Prostate gland (tissue), 2 donors: ENCODE data around the gene NAPG. TPM values are rescaled to one million over a fixed set of nuclear protein-coding genes. Genes with fewer than 3 reads are reported as not detected.
"Not testable (repeated sequence)": the region's sequence is repeated elsewhere in the genome, so short reads cannot be mapped to it uniquely, and the experiment has no call there.

ENCODE experiments used
- DNase-seq: peaks from one replicate; pipeline ENCODE4 v3.0.0-alpha.2; 2019; ENCODE audit warnings: low spot score
- H3K27ac ChIP-seq, 2 donors: fragments of 200-600 bp; sonication (generic); 2 replicates each; pipeline ENCODE4 v1.5.1; 2017 to 2019
- H3K27me3 ChIP-seq: fragments of 200-600 bp; sonication (generic); replicated peaks from 2 replicates; pipeline ENCODE4 v1.5.1; 2019; ENCODE audit not compliant: insufficient read depth
- H3K36me3 ChIP-seq, 2 donors: fragments of 200-600 bp; sonication (generic); 1 replicate in 1 of 2; 2 replicates in 1 of 2; pipeline versions ENCODE4 v1.5.1 to v1.8.1; 2017 to 2019
- H3K4me1 ChIP-seq: fragments of 200-600 bp; sonication (generic); replicated peaks from 2 replicates; pipeline ENCODE4 v1.5.1; 2019
- H3K4me3 ChIP-seq, 2 donors: fragments of 200-600 bp; sonication (generic); 2 replicates each; pipeline ENCODE4 v1.5.1; 2017 to 2019
- H3K9me3 ChIP-seq: fragments of 200-600 bp; sonication (generic); 2 replicates; pipeline ENCODE4 v1.5.1; 2017
- CTCF ChIP-seq, 4 experiments: fragments of 200-600 bp in 2 of 4; fragments of 450-650 bp in 2 of 4; sonication (generic) in 2 of 4; IDR thresholded peaks; 1 replicate in 3 of 4; 2 replicates in 1 of 4; pipeline ENCODE4 v1.5.1; 2016 to 2019; ENCODE audit warnings: antibody characterized with exemption in 4 of 4, mild to moderate bottlenecking in 2 of 4, moderate library complexity in 2 of 4
- POLR2A ChIP-seq: fragments of 450-650 bp; IDR thresholded peaks from one replicate; pipeline ENCODE4 v1.6.1; 2016; ENCODE audit warnings: antibody characterized with exemption, mild to moderate bottlenecking
- POLR2AphosphoS5 ChIP-seq: sonication (generic); formaldehyde crosslinking; IDR thresholded peaks from one replicate; pipeline ENCODE4 v1.6.1; 2017; ENCODE audit warnings: antibody characterized with exemption
- WGBS: methylation state at CpG from one replicate; pipeline ENCODE4 v1.1.5; 2018; 5-methylcytosine and 5-hydroxymethylcytosine counted together
- intact Hi-C: fragments of 100-400 bp; cut with DNase I; formaldehyde crosslinking; loops from one replicate; pipeline ENCODE4 v1.14.2; 2022
- total RNA-seq, 2 donors: library from RNA; depleted of rRNA; stranded (reverse); fragments of >200 nt; gene quantifications; one replicate each; pipeline ENCODE4 v1.1.0, GENCODE V29; 2016

The NAPG gene
- total RNA-seq, 2 donors from 2014 or later = 23.2 to 47.5 TPM

- WGBS = 97% methylated on average over 3 of the region's 3 CpGs
- DNase-seq = no peak
- no peak overlapping the region for H3K27ac ChIP-seq
- no peak overlapping the region for H3K4me3 ChIP-seq
- no peaks in the 10 kb centered on the region for H3K27me3 ChIP-seq
- intact Hi-C loops = no loop called here
- H3K36me3 ChIP-seq = no peaks in the 10 kb centered on the region
- no peaks in the 10 kb centered on the region for H3K9me3 ChIP-seq
- no peaks in the 10 kb centered on the region for H3K4me1 ChIP-seq
- TF ChIP-seq POLR2AphosphoS5 (no peak), CTCF (IDR thresholded peaks at IDR 0.05) (no peak), POLR2A (no peak)
These were observed 66.1 kb downstream of the NAPG start for GRCh38 chr18:10591896-10592295.

- H3K4me1 ChIP-seq, H3K27ac ChIP-seq, DNase-seq, H3K27me3 ChIP-seq, H3K36me3 ChIP-seq, intact Hi-C loops, H3K9me3 ChIP-seq, H3K4me3 ChIP-seq: not testable (repeated sequence)
- 82% methylated on average over 5 of the region's 5 CpGs for WGBS
These were observed 67.7 kb downstream of the NAPG start for GRCh38 chr18:10593366-10594022.

- H3K4me1 ChIP-seq, intact Hi-C loops, H3K36me3 ChIP-seq, DNase-seq, H3K4me3 ChIP-seq, H3K27me3 ChIP-seq, H3K9me3 ChIP-seq, H3K27ac ChIP-seq: not testable (repeated sequence)
- WGBS = 77% methylated on average over 4 of the region's 4 CpGs
These were observed 70.1 kb downstream of the NAPG start for GRCh38 chr18:10595917-10596316.

- WGBS = 59% methylated on average over 4 of the region's 4 CpGs
- intact Hi-C loops, H3K9me3 ChIP-seq, H3K4me1 ChIP-seq, H3K27me3 ChIP-seq, DNase-seq, H3K36me3 ChIP-seq, H3K27ac ChIP-seq, H3K4me3 ChIP-seq: not testable (repeated sequence)
These were observed 71.9 kb downstream of the NAPG start for GRCh38 chr18:10597695-10598094.

GRCh38 chr18:10600701-10601100, 74.9 kb downstream of the NAPG start:
- H3K36me3 ChIP-seq, H3K4me3 ChIP-seq, H3K27me3 ChIP-seq, H3K4me1 ChIP-seq, H3K27ac ChIP-seq, H3K9me3 ChIP-seq, DNase-seq: not testable (repeated sequence)
- 85% methylated on average over 7 of the region's 7 CpGs for WGBS
- intact Hi-C loops = loop anchor here (10.0 kb wide), 1 partner anchor 1634 kb away; no protein-coding TSS in a partner anchor

Other genes with a start within 250 kb of the NAPG start
- gene APCDD1, start 71.4 kb upstream of the NAPG start, total RNA-seq = 100 to 1,000 TPM in 1 of 2 donors, 10 to 100 TPM in 1; 41.0 to 126 TPM